ENCODE measurements around the gene TDRD7.

Gene TDRD7

GRCh38 chr9:97411789-97412625, at the start of gene TDRD7:
TSS of gene TDRD7 (plus strand) at chr9:97412096. CDS start at chr9:97428466, 16,370 bp downstream.
- DNase-seq = peak; percentile 91

GRCh38 chr9:97362777-97363545, 48.9 kb upstream of the TDRD7 start:
- DNase-seq = no peak

GRCh38 chr9:97363661-97364299, 48.1 kb upstream of the TDRD7 start:
- DNase-seq = no peak

GRCh38 chr9:97364769-97365490, 47.0 kb upstream of the TDRD7 start:
- DNase-seq = no peak

- DNase-seq = no peak
Measured at GRCh38 chr9:97365634-97366033, 46.3 kb upstream of the TDRD7 start.

- no peak for DNase-seq
Measured at GRCh38 chr9:97366476-97366875, 45.4 kb upstream of the TDRD7 start.

- DNase-seq = no peak
Measured at GRCh38 chr9:97366889-97367288, 45.0 kb upstream of the TDRD7 start.

- DNase-seq = no peak
Measured at GRCh38 chr9:97367729-97368128, 44.2 kb upstream of the TDRD7 start.

- no peak for DNase-seq
Measured at GRCh38 chr9:97368964-97369363, 42.9 kb upstream of the TDRD7 start.

- DNase-seq = no peak
Measured at GRCh38 chr9:97372580-97372979, 39.3 kb upstream of the TDRD7 start.

GRCh38 chr9:97373331-97373730, 38.6 kb upstream of the TDRD7 start:
- DNase-seq = no peak

GRCh38 chr9:97374811-97375210, 37.1 kb upstream of the TDRD7 start:
- no peak for DNase-seq

GRCh38 chr9:97376902-97377301, 35.0 kb upstream of the TDRD7 start:
- DNase-seq = no peak

- no peak for DNase-seq
Measured at GRCh38 chr9:97382099-97382718, 29.7 kb upstream of the TDRD7 start.

GRCh38 chr9:97384406-97385262, 27.3 kb upstream of the TDRD7 start:
- no peak for DNase-seq

- DNase-seq = no peak
Measured at GRCh38 chr9:97385626-97386264, 26.2 kb upstream of the TDRD7 start.

GRCh38 chr9:97386265-97386633, 25.6 kb upstream of the TDRD7 start:
- no peak for DNase-seq

GRCh38 chr9:97386733-97387503, 25.0 kb upstream of the TDRD7 start:
- DNase-seq = peak; percentile 87

GRCh38 chr9:97387504-97387886, 24.4 kb upstream of the TDRD7 start:
- DNase-seq = no peak

All from retina (tissue), 1 donor.